Measurements from ENCODE around the gene NIF3L1. TPM values are rescaled to one million over a fixed set of nuclear protein-coding genes. Genes with fewer than 3 reads are reported as not detected.
"Not testable (repeated sequence)": the region's sequence is repeated elsewhere in the genome, so short reads cannot be mapped to it uniquely, and the experiment has no call there.

Gene NIF3L1
- total and polyA plus RNA-seq, 2 donors, result 27.8 to 31.6 TPM

GRCh38 chr2:200860092-200860795 lies 28.9 kb upstream of the NIF3L1 start:
- Histone ChIP-seq H3K36me3 (ENCODE audit: insufficient read depth) (peaks cover 13% of the 10 kb centered on the region), H3K27ac (ENCODE audit: low read depth) (no peak overlapping the region), H3K4me1 (ENCODE audit: insufficient read depth) (peaks cover 2% of the 10 kb centered on the region), H3K4me3 (ENCODE audit: low read depth, low read length) (no peak overlapping the region)
- no peak for DNase-seq (ENCODE audit: extremely low spot score)
- 26% methylated on average over 12 of the region's 12 CpGs for WGBS

- WGBS, result 10% methylated on average over 4 of the region's 4 CpGs
- peaks cover 2% of the 10 kb centered on the region for H3K4me1 ChIP-seq (ENCODE audit: insufficient read depth)
- peak overlapping the region; percentile 63 for H3K27ac ChIP-seq (ENCODE audit: low read depth)
- peaks cover 8% of the 10 kb centered on the region for H3K36me3 ChIP-seq (ENCODE audit: insufficient read depth)
- DNase-seq (ENCODE audit: extremely low spot score), result no peak
- peak overlapping the region; percentile 80 for H3K4me3 ChIP-seq (ENCODE audit: low read depth, low read length)
These were observed 27.5 kb upstream of the NIF3L1 start for GRCh38 chr2:200861617-200862155.

- WGBS, result under 1% methylated on average over 13 of the region's 13 CpGs
- Histone ChIP-seq H3K27ac (ENCODE audit: low read depth) (peak overlapping the region; percentile 100), H3K4me1 (ENCODE audit: insufficient read depth) (peaks cover 2% of the 10 kb centered on the region), H3K36me3 (ENCODE audit: insufficient read depth) (peaks cover 4% of the 10 kb centered on the region), H3K4me3 (ENCODE audit: low read depth, low read length) (peak overlapping the region; percentile 80)
- DNase-seq (ENCODE audit: extremely low spot score), result no peak
These were observed 26.6 kb upstream of the NIF3L1 start for GRCh38 chr2:200862532-200863000.

- DNase-seq (ENCODE audit: extremely low spot score), result no peak
- WGBS, result under 1% methylated on average over 19 of the region's 19 CpGs
- no peaks in the 10 kb centered on the region for H3K36me3 ChIP-seq (ENCODE audit: insufficient read depth)
- peak overlapping the region; percentile 80 for H3K4me3 ChIP-seq (ENCODE audit: low read depth, low read length)
- H3K4me1 ChIP-seq (ENCODE audit: insufficient read depth), result no peaks in the 10 kb centered on the region
- H3K27ac ChIP-seq (ENCODE audit: low read depth), result peak overlapping the region; percentile 100
These were observed 25.4 kb upstream of the NIF3L1 start for GRCh38 chr2:200863782-200864175.

- no peaks in the 10 kb centered on the region for H3K4me1 ChIP-seq (ENCODE audit: insufficient read depth)
- H3K36me3 ChIP-seq (ENCODE audit: insufficient read depth), result no peaks in the 10 kb centered on the region
- WGBS, result under 1% methylated on average over 89 of the region's 89 CpGs
- peak; percentile 89 for DNase-seq (ENCODE audit: extremely low spot score)
- peak within 1 kb of the TSS; percentile 80 for H3K4me3 ChIP-seq (ENCODE audit: low read depth, low read length)
- H3K27ac ChIP-seq (ENCODE audit: low read depth), result peak within 1 kb of the TSS; percentile 100
These were observed 24.8 kb upstream of the NIF3L1 start, which contains the start of gene CLK1 for GRCh38 chr2:200864176-200865034. Gene CLK1, minus strand, starts transcription at chr2:200864658. Its CDS starts 2,796 bp downstream, at chr2:200861862.

GRCh38 chr2:200869014-200869413 lies 20.2 kb upstream of the NIF3L1 start:
- WGBS, result 98% methylated on average over 2 of the region's 2 CpGs
- Histone ChIP-seq H3K36me3 (ENCODE audit: insufficient read depth) (no peaks in the 10 kb centered on the region), H3K27ac (ENCODE audit: low read depth) (no peak overlapping the region), H3K4me3 (ENCODE audit: low read depth, low read length) (no peak overlapping the region), H3K4me1 (ENCODE audit: insufficient read depth) (no peaks in the 10 kb centered on the region)
- DNase-seq (ENCODE audit: extremely low spot score), result no peak

GRCh38 chr2:200871151-200871550 lies 18.0 kb upstream of the NIF3L1 start:
- no peak overlapping the region for H3K27ac ChIP-seq (ENCODE audit: low read depth)
- 87% methylated on average over 3 of the region's 3 CpGs for WGBS
- H3K4me3 ChIP-seq (ENCODE audit: low read depth, low read length), result no peak overlapping the region

GRCh38 chr2:200873560-200873959 lies 15.6 kb upstream of the NIF3L1 start:
- H3K4me3 ChIP-seq (ENCODE audit: low read depth, low read length), result no peak overlapping the region
- H3K27ac ChIP-seq (ENCODE audit: low read depth), result no peak overlapping the region
- 97% methylated on average over 6 of the region's 6 CpGs for WGBS
- H3K36me3 ChIP-seq (ENCODE audit: insufficient read depth), result no peaks in the 10 kb centered on the region
- no peak for DNase-seq (ENCODE audit: extremely low spot score)
- no peaks in the 10 kb centered on the region for H3K4me1 ChIP-seq (ENCODE audit: insufficient read depth)

More at GRCh38 chr2:200871151-200871550, 18.0 kb upstream of the NIF3L1 start:
- H3K36me3 ChIP-seq (ENCODE audit: insufficient read depth), result no peaks in the 10 kb centered on the region
- no peaks in the 10 kb centered on the region for H3K4me1 ChIP-seq (ENCODE audit: insufficient read depth)
- no peak for DNase-seq (ENCODE audit: extremely low spot score)

GRCh38 chr2:200877443-200877842 lies 11.7 kb upstream of the NIF3L1 start:
- no peaks in the 10 kb centered on the region for H3K4me1 ChIP-seq (ENCODE audit: insufficient read depth)
- no peak overlapping the region for H3K27ac ChIP-seq (ENCODE audit: low read depth)
- no peak overlapping the region for H3K4me3 ChIP-seq (ENCODE audit: low read depth, low read length)
- peaks cover 3% of the 10 kb centered on the region for H3K36me3 ChIP-seq (ENCODE audit: insufficient read depth)
- DNase-seq (ENCODE audit: extremely low spot score), result no peak

GRCh38 chr2:200878289-200878880 lies 10.8 kb upstream of the NIF3L1 start:
- no peaks in the 10 kb centered on the region for H3K4me1 ChIP-seq (ENCODE audit: insufficient read depth)
- H3K27ac ChIP-seq (ENCODE audit: low read depth), result no peak overlapping the region
- DNase-seq (ENCODE audit: extremely low spot score), result no peak
- 93% methylated on average over 2 of the region's 2 CpGs for WGBS
- H3K36me3 ChIP-seq (ENCODE audit: insufficient read depth), result peaks cover 3% of the 10 kb centered on the region
- no peak overlapping the region for H3K4me3 ChIP-seq (ENCODE audit: low read depth, low read length)

- not testable (repeated sequence) for H3K4me1 ChIP-seq (ENCODE audit: insufficient read depth); H3K36me3 ChIP-seq (ENCODE audit: insufficient read depth); H3K27ac ChIP-seq (ENCODE audit: low read depth); DNase-seq (ENCODE audit: extremely low spot score); H3K4me3 ChIP-seq (ENCODE audit: low read depth, low read length)
- WGBS, result 85% methylated on average over 2 of the region's 2 CpGs
These were observed 7.4 kb upstream of the NIF3L1 start for GRCh38 chr2:200881715-200882249.

- Histone ChIP-seq H3K4me1 (ENCODE audit: insufficient read depth) (no peaks in the 10 kb centered on the region), H3K4me3 (ENCODE audit: low read depth, low read length) (no peak overlapping the region), H3K27ac (ENCODE audit: low read depth) (no peak overlapping the region), H3K36me3 (ENCODE audit: insufficient read depth) (peaks cover 9% of the 10 kb centered on the region)
- no peak for DNase-seq (ENCODE audit: extremely low spot score)
These were observed 10.3 kb downstream of the NIF3L1 start for GRCh38 chr2:200899482-200899881.

GRCh38 chr2:200901459-200902072 lies 12.4 kb downstream of the NIF3L1 start:
- Histone ChIP-seq H3K36me3 (ENCODE audit: insufficient read depth) (peaks cover 7% of the 10 kb centered on the region), H3K4me1 (ENCODE audit: insufficient read depth) (no peaks in the 10 kb centered on the region), H3K4me3 (ENCODE audit: low read depth, low read length) (no peak overlapping the region), H3K27ac (ENCODE audit: low read depth) (no peak overlapping the region)
- 5% methylated on average over 4 of the region's 4 CpGs for WGBS
- DNase-seq (ENCODE audit: extremely low spot score), result peak; percentile 32

Data from urinary bladder (tissue), 4 donors.